Sigmoid colon (tissue), 7 donors: Measurements from ENCODE around the gene ZMYND19. TPM values are rescaled to one million over a fixed set of nuclear protein-coding genes. Genes with fewer than 3 reads are reported as not detected.

Experiments used
- DNase-seq: peaks from one replicate; pipeline ENCODE4 v3.0.0-alpha.2; 2019
- H3K27ac ChIP-seq, 4 donors: fragments of 200-600 bp; sonication (generic); one replicate each; pipeline ENCODE4 v1.5.1; 2016 to 2019; ENCODE audit warnings: mild to moderate bottlenecking in 1 of 4
- H3K27me3 ChIP-seq, 3 donors: fragments of 200-600 bp; sonication (generic); one replicate each; pipeline ENCODE4 v1.5.1; 2019; ENCODE audit warnings: mild to moderate bottlenecking in 1 of 3
- H3K36me3 ChIP-seq, 4 donors: fragments of 200-600 bp; sonication (generic); one replicate each; pipeline ENCODE4 v1.5.1; 2016 to 2019
- H3K4me1 ChIP-seq, 4 donors: fragments of 200-600 bp; sonication (generic); one replicate each; pipeline ENCODE4 v1.5.1; 2017 to 2019
- H3K4me3 ChIP-seq, 4 donors: fragments of 200-600 bp; sonication (generic); one replicate each; pipeline ENCODE4 v1.5.1; 2017 to 2019; ENCODE audit warnings: mild to moderate bottlenecking in 2 of 4, moderate library complexity in 1 of 4
- H3K9me3 ChIP-seq, 4 donors: fragments of 200-600 bp in 3 of 4; sonication (generic) in 3 of 4; one replicate each; pipeline versions ENCODE4 v1.5.1 to v1.6.1; 2013 to 2019
- CTCF ChIP-seq, 4 experiments: fragments of 450-650 bp in 3 of 4; fragments of 200-600 bp in 1 of 4; IDR thresholded peaks; one replicate each; pipeline ENCODE4 v1.5.1; 2016 to 2019; ENCODE audit warnings: antibody characterized with exemption in 4 of 4, mild to moderate bottlenecking in 3 of 4, moderate library complexity in 2 of 4
- EP300 ChIP-seq, 4 donors: sonication (generic); formaldehyde crosslinking; IDR thresholded peaks; one replicate each; pipeline ENCODE4 v1.6.1; 2017; ENCODE audit warnings: antibody characterized with exemption in 4 of 4
- POLR2A ChIP-seq, 2 donors: fragments of 450-650 bp; IDR thresholded peaks; one replicate each; pipeline ENCODE4 v1.6.1; 2016; ENCODE audit warnings: antibody characterized with exemption in 2 of 2, mild to moderate bottlenecking in 2 of 2, moderate library complexity in 2 of 2
- POLR2AphosphoS5 ChIP-seq, 4 donors: sonication (generic); formaldehyde crosslinking; IDR thresholded peaks; one replicate each; pipeline ENCODE4 v1.6.1; 2017; ENCODE audit warnings: antibody characterized with exemption in 4 of 4
- WGBS, 2 donors: extraction: QIAGEN DNeasy Blood & Tissue Kit; methylation state at CpG; one replicate each; pipeline ENCODE4 v1.1.7; 2013; 5-methylcytosine and 5-hydroxymethylcytosine counted together
- intact Hi-C: fragments of 100-400 bp; cut with DNase I; formaldehyde crosslinking; loops from one replicate; pipeline ENCODE4 v1.15.1; 2023
- polyA plus RNA-seq, 3 donors: library from polyadenylated mRNA; stranded (reverse); fragments of 200-250 nt; gene quantifications; one replicate each; pipeline ENCODE4 v1.2.3, GENCODE V29; 2013
- total RNA-seq, 4 donors: library from RNA; depleted of rRNA; stranded (reverse); fragments of >200 nt; gene quantifications; one replicate each; pipeline ENCODE4 v1.1.0, GENCODE V29; 2016
- donor health status: healthy with polysubstance abuse.
- donor health status: Bipolar disorder and iron deficiency.
- donor health status: healthy.

ZMYND19 gene
- total and polyA plus RNA-seq, 7 donors: 5.4 to 17.8 (median 9.4) TPM

GRCh38 chr9:137580954-137581322 is 9.4 kb downstream of the ZMYND19 start:
- intact Hi-C loops: no loop called here
- Histone ChIP-seq H3K9me3 (no peaks in the 10 kb centered on the region), H3K4me1 (peaks cover 0 to 42% (median 31%) of the 10 kb centered on the region in 4 donors), H3K27ac (no peak overlapping the region), H3K4me3 (no peak overlapping the region), H3K27me3 (no peaks in the 10 kb centered on the region), H3K36me3 (peaks cover 0 to 49% (median 9%) of the 10 kb centered on the region in 4 donors)
- no peak for DNase-seq
- WGBS, 2 donors: 93 to 95% methylated on average over 4 of the region's 4 CpGs
- TF ChIP-seq EP300 (IDR thresholded peaks at IDR 0.05): no peak
- no peak for TF ChIP-seq POLR2A (IDR thresholded peaks at IDR 0.05)
- no peak for TF ChIP-seq POLR2AphosphoS5 (IDR thresholded peaks at IDR 0.05)
- TF ChIP-seq CTCF (IDR thresholded peaks at IDR 0.05): no peak

GRCh38 chr9:137580209-137580953 is 9.9 kb downstream of the ZMYND19 start:
- H3K27ac ChIP-seq: no peak overlapping the region
- H3K27me3 ChIP-seq: no peaks in the 10 kb centered on the region
- DNase-seq: no peak
- intact Hi-C loops: no loop called here
- H3K4me3 ChIP-seq: no peak overlapping the region
- H3K36me3 ChIP-seq: peaks cover 0 to 49% (median 8%) of the 10 kb centered on the region in 4 donors
- no peak for TF ChIP-seq POLR2A (IDR thresholded peaks at IDR 0.05)
- TF ChIP-seq POLR2AphosphoS5 (IDR thresholded peaks at IDR 0.05): no peak
- TF ChIP-seq CTCF (IDR thresholded peaks at IDR 0.05): no peak
- TF ChIP-seq EP300 (IDR thresholded peaks at IDR 0.05): no peak
- H3K9me3 ChIP-seq: no peaks in the 10 kb centered on the region
- WGBS, 2 donors: 89% methylated on average over 23 of the region's 23 CpGs
- H3K4me1 ChIP-seq: peaks cover 0 to 48% (median 33%) of the 10 kb centered on the region in 4 donors

- Histone ChIP-seq H3K36me3 (peaks cover 0 to 50% (median 10%) of the 10 kb centered on the region in 4 donors), H3K4me3 (peak overlapping the region; percentile 78 to 98 (median 87)), H3K9me3 (no peaks in the 10 kb centered on the region), H3K27ac (peak overlapping the region; percentile 87 to 89 (median 88)), H3K4me1 (peaks cover 0 to 50% (median 35%) of the 10 kb centered on the region in 4 donors), H3K27me3 (no peaks in the 10 kb centered on the region)
- TF ChIP-seq CTCF (IDR thresholded peaks at IDR 0.05) (no peak), POLR2A (IDR thresholded peaks at IDR 0.05) (no peak), EP300 (IDR thresholded peaks at IDR 0.05) (no peak), POLR2AphosphoS5 (IDR thresholded peaks at IDR 0.05) (no peak)
- 49 to 52% methylated on average over 19 of the region's 19 CpGs for WGBS, 2 donors
- intact Hi-C loops: loop anchor here (5.0 kb wide), 1 partner anchor 38 kb away; the partner anchor contains the start of gene EHMT1
- DNase-seq: no peak
Observed at GRCh38 chr9:137579259-137579604, 11.1 kb downstream of the ZMYND19 start.

GRCh38 chr9:137578518-137579258 is 11.6 kb downstream of the ZMYND19 start, which contains the start of gene DPH7:
TSS of gene DPH7 (minus strand) at chr9:137578925. CDS start at chr9:137578777, 148 bp downstream.
- WGBS, 2 donors: 2 to 3% methylated on average over 82 of the region's 82 CpGs
- H3K9me3 ChIP-seq: no peaks in the 10 kb centered on the region
- TF ChIP-seq EP300 (IDR thresholded peaks at IDR 0.05): no peak
- TF ChIP-seq POLR2AphosphoS5 (IDR thresholded peaks at IDR 0.05): peak; percentile 54 to 83 (median 76)
- TF ChIP-seq POLR2A (IDR thresholded peaks at IDR 0.05): peak in 1 of 2 donors; percentile 22
- peak; percentile 75 to 91 (median 81) for TF ChIP-seq CTCF (IDR thresholded peaks at IDR 0.05)
- H3K27ac ChIP-seq: peak within 1 kb of the TSS; percentile 87 to 89 (median 88)
- peak; percentile 96 for DNase-seq
- intact Hi-C loops: loop anchor here (1.0 to 5.0 kb wide), 2 partner anchors 26 to 39 kb away; partner anchors contain the start of gene EHMT1
- peak within 1 kb of the TSS; percentile 78 to 98 (median 87) for H3K4me3 ChIP-seq
- H3K4me1 ChIP-seq: peaks cover 0 to 50% (median 35%) of the 10 kb centered on the region in 4 donors
- peaks cover 0 to 50% (median 12%) of the 10 kb centered on the region in 4 donors for H3K36me3 ChIP-seq
- no peaks in the 10 kb centered on the region for H3K27me3 ChIP-seq
